BLaER1 (cell line): ENCODE data around the gene CDH23.
A peak's percentile ranks its signal among the peaks of the same experiment; 100 is the strongest.

ENCODE experiments used
- H3K27ac ChIP-seq: shearing (Covaris generic); formaldehyde crosslinking; 2 replicates; pipeline ENCODE4 v1.8.1; 2022
- H3K27me3 ChIP-seq: shearing (Covaris generic); formaldehyde crosslinking; 2 replicates; pipeline ENCODE4 v1.8.1; 2022
- H3K36me3 ChIP-seq: shearing (Covaris generic); formaldehyde crosslinking; 2 replicates; pipeline ENCODE4 v1.8.1; 2022
- H3K4me1 ChIP-seq: shearing (Covaris generic); formaldehyde crosslinking; 2 replicates; pipeline ENCODE4 v1.8.1; 2022
- H3K4me2 ChIP-seq: shearing (Covaris generic); formaldehyde crosslinking; 2 replicates; pipeline ENCODE4 v1.8.1; 2022
- H3K4me3 ChIP-seq: shearing (Covaris generic); formaldehyde crosslinking; 2 replicates; pipeline ENCODE4 v1.8.1; 2022
- H3K9ac ChIP-seq: shearing (Covaris generic); formaldehyde crosslinking; 2 replicates; pipeline ENCODE4 v1.8.1; 2022
- H3K9me3 ChIP-seq: shearing (Covaris generic); formaldehyde crosslinking; 2 replicates; pipeline ENCODE4 v1.8.1; 2022
- H4K20me1 ChIP-seq: shearing (Covaris generic); formaldehyde crosslinking; 2 replicates; pipeline ENCODE4 v1.8.1; 2022
- Cebpa-rat ChIP-seq: shearing (Covaris generic); IDR thresholded peaks from 2 replicates; pipeline ENCODE4 v1.8.1; 2022

The CDH23 gene

DNA sequence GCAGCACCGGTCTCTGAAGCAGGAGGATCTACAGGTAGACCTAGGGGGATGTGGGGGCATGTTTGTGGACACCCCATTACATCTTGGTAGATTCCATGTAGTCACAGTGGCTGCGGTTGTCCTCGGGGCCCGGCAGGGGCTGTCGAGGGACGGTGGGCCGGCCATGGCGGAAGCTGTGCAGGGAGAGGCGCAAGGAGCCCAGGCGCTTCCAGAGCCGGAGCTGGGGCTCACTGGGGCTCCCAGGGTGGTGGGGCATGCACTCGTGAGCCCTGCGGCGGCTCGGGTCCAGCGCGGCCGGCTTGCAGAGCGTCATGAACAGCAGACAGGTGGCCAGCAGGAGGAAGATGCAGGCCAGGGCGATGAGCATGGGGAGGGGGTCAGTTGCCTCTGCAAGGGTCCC is 319.1 kb downstream of the CDH23 start:
- no peak overlapping the region for H3K9ac ChIP-seq
- H3K4me1 ChIP-seq, result peaks cover 81% of the 10 kb centered on the region
- 0 out of 2 replicates have a peak overlapping the region, but pooled peaks have one; percentile 95 for H3K27ac ChIP-seq

DNA sequence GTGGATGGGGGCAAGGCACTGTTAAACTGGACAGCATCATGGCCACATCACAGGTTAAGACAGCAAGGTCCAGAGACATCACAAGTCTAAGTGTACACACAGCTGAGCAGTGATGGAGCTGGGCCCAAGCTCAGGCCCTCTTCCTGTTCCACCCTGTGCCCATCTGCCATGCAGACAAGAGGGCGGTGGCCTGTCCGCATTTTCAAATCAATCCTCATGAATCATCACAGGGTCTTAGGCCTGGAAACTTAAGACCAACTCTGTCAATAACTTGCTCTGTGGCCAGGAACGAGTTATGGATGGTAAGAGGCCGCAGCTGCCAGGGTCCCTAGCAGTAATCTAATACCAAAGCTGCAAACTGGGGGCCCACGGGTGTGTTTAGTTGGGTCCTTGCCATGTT is 319.7 kb downstream of the CDH23 start:
- Histone ChIP-seq H3K4me2 (peak overlapping the region; percentile 90; the same call in 1 of the 2 replicates), H3K27me3 (no peaks in the 10 kb centered on the region), H3K4me1 (peaks cover 77% of the 10 kb centered on the region), H3K4me3 (no peak overlapping the region), H3K36me3 (no peaks in the 10 kb centered on the region), H3K9me3 (no peaks in the 10 kb centered on the region), H3K9ac (no peak overlapping the region), H3K27ac (no peak overlapping the region), H4K20me1 (no peaks in the 10 kb centered on the region)
- TF ChIP-seq Cebpa-rat, result no peak

More for the DNA sequence above, 319.1 kb downstream of the CDH23 start:
- Histone ChIP-seq H4K20me1 (no peaks in the 10 kb centered on the region), H3K27me3 (no peaks in the 10 kb centered on the region), H3K4me3 (no peak overlapping the region), H3K4me2 (peak overlapping the region; percentile 90), H3K9me3 (no peaks in the 10 kb centered on the region), H3K36me3 (no peaks in the 10 kb centered on the region)
- no peak for TF ChIP-seq Cebpa-rat

DNA sequence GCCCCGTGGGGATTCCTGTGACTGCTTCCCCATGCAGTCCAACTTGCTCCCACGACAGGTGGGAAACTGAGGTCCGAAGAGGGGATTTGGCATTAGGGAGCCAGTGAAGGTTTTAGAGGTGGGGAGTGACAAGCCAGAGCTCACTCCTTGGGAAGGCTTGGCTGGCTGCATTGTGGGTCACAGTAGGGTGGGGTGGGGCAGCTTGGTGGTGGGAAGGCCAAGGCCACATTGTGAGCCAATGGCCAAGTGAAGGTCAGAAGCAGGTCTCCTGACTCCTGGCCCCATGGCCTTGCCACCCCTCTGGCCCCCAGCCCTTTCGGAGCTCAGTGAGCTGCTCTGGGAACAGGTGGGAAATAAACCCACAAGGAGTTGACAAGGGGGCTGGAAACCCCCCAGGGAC is 320.3 kb downstream of the CDH23 start:
- Histone ChIP-seq H3K9ac (no peak overlapping the region), H3K9me3 (no peaks in the 10 kb centered on the region), H3K4me1 (peaks cover 71% of the 10 kb centered on the region), H3K36me3 (no peaks in the 10 kb centered on the region), H3K4me3 (no peak overlapping the region), H3K27me3 (no peaks in the 10 kb centered on the region), H3K27ac (no peak overlapping the region), H3K4me2 (peak overlapping the region; percentile 45), H4K20me1 (no peaks in the 10 kb centered on the region)
- no peak for TF ChIP-seq Cebpa-rat

DNA sequence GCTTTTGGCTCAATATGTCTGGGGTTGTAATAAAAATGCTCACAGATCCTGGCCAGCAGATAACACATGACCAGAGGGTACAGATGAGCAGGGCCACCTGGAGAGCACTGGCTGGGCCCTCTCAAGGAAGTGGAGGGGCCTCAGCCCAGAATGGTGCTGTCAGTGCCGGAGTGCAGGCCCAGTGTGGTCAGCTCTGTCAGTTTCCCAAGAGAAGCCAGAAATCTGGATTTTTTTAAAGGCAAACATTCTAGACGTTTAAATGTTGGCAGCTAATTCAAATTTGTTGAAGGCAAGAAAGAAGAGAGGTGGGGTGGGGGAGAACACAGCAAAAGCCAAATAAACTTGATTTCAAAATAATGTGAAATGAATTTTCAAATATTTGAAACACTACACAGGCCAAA is 320.8 kb downstream of the CDH23 start:
- Histone ChIP-seq H3K27ac (no peak overlapping the region), H3K4me2 (peak overlapping the region; percentile 45), H3K4me3 (no peak overlapping the region), H3K4me1 (peaks cover 66% of the 10 kb centered on the region), H3K9me3 (no peaks in the 10 kb centered on the region), H3K36me3 (no peaks in the 10 kb centered on the region), H4K20me1 (no peaks in the 10 kb centered on the region), H3K27me3 (no peaks in the 10 kb centered on the region), H3K9ac (no peak overlapping the region)
- no peak for TF ChIP-seq Cebpa-rat

DNA sequence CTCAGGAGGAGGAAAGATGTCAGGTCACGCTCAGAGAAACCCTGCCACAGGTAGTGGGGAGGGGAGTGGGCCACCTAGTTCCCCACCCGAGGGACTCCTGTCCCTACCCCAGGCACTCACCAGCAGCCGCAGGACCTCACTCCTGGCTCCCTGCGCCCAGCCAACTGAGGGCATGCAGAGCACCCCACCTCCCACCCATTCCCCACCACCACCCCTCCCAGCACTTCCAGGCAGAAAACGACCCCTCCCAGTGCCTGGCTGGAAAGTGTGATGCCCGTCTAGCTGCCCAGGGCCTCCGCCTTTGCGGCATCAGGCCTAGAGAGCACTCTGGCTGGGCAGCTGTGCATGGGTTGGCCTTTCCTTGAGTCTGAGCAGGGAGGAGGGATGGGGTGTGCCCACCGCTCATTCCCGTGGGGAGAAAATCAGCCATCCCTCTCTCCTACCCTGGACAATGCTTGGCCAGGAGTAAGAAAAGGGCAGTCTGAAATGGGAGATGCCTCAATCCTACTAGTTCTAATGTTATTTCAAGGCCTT is 321.5 kb downstream of the CDH23 start:
- TF ChIP-seq Cebpa-rat, result no peak
- no peak overlapping the region for H3K9ac ChIP-seq
- no peaks in the 10 kb centered on the region for H3K36me3 ChIP-seq

DNA sequence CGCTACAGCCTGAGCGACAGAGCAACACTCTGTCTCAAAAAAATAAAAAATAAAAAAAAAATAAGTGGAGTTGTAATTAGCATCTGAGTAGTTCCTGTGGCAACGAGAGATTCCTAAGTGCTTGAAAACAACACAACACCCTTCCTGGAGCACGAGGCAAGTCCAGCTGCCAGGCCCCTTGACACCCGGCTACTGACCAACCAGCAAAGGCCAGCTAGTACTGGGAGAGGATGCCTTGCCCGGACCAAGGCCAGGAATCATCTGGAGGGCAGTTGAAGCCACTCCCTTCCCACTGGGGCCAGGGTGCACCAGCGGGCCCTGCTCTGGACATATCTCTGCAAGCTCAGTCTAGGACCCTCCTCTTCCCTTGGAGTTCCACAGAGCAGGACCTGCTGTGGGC is 322.3 kb downstream of the CDH23 start:
- Histone ChIP-seq H4K20me1 (no peaks in the 10 kb centered on the region), H3K9ac (no peak overlapping the region), H3K27ac (no peak overlapping the region), H3K4me2 (peak overlapping the region; percentile 42; the same call in 1 of the 2 replicates), H3K36me3 (no peaks in the 10 kb centered on the region), H3K27me3 (no peaks in the 10 kb centered on the region), H3K9me3 (no peaks in the 10 kb centered on the region), H3K4me1 (peaks cover 58% of the 10 kb centered on the region), H3K4me3 (no peak overlapping the region)
- no peak for TF ChIP-seq Cebpa-rat

More for the DNA sequence above, 321.5 kb downstream of the CDH23 start:
- no peak overlapping the region for H3K27ac ChIP-seq
- no peaks in the 10 kb centered on the region for H3K27me3 ChIP-seq
- H4K20me1 ChIP-seq, result no peaks in the 10 kb centered on the region
- H3K4me1 ChIP-seq, result peaks cover 59% of the 10 kb centered on the region
- no peak overlapping the region for H3K4me3 ChIP-seq
- H3K4me2 ChIP-seq, result no peak overlapping the region
- no peaks in the 10 kb centered on the region for H3K9me3 ChIP-seq

DNA sequence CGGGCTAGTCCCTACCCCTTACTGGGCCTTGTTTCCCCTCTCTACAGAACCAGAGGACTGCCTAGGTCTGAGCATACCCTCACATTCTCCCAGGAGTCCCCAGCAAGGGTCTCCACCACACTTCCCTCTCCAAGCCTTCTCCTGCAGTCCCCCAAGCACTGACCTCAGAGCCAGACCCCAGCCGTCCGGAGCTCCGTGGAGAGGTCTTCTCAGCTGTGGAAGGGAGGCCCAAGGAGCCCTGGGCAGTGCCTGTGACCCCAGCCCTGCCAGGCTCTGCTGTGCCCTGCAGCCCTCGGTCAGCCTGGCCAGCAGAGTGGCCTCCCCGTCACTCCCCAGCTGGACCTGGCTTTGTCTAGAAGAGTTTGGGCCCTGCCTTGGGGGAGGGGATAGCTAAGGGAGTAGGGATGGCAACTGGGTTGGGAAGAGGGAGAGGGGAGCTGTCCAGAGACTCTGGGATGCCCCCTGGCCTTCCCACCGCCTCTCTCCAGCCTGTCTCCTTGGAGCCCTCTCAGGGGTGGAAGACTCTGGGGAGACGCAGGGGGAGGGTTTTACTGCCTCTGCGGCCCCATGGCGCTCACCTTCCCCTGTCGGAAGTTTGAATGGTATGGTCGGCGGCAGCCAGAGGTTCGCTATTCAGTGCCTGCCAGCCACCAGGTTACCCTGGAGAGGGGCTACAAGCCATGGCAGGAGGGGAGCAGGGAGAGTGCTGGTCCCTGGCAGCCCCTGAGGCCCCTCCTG is 322.9 kb downstream of the CDH23 start, which contains the start of gene C10orf105:
TSS of gene C10orf105 (minus strand) at position 315 of the 738 bp plus-strand sequence. CDS start 3,441 bp downstream, outside the sequence.
- Histone ChIP-seq H3K9me3 (no peaks in the 10 kb centered on the region), H3K9ac (no peak within 1 kb of the TSS), H3K27ac (no peak within 1 kb of the TSS), H3K4me1 (peaks cover 58% of the 10 kb centered on the region), H3K27me3 (no peaks in the 10 kb centered on the region), H3K4me3 (no peak within 1 kb of the TSS), H3K36me3 (no peaks in the 10 kb centered on the region), H4K20me1 (no peaks in the 10 kb centered on the region), H3K4me2 (peak within 1 kb of the TSS; percentile 42)
- no peak for TF ChIP-seq Cebpa-rat

DNA sequence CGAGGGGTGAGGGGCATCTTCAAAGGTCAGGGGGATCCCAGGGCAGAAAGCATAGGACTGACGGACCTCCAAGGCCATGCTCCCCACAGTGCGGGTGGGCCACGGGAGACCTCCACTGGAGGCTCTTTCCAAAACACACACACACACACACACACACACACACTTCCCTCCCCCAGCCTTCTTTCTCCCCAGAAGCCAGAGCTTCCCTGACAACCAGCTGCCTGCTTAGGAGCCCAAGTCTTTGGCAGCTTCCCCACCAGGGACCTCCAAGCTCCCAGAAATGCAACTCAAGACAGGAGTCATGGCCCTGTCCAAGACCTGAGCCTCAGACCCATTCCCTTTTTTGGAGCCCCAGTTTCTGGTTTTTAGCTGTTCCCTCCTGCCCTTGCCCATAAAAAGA is 323.6 kb downstream of the CDH23 start:
- H3K9ac ChIP-seq, result no peak overlapping the region
- no peaks in the 10 kb centered on the region for H3K27me3 ChIP-seq
- H3K27ac ChIP-seq, result no peak overlapping the region
- no peaks in the 10 kb centered on the region for H3K9me3 ChIP-seq
- H4K20me1 ChIP-seq, result no peaks in the 10 kb centered on the region
- no peaks in the 10 kb centered on the region for H3K36me3 ChIP-seq
- TF ChIP-seq Cebpa-rat, result no peak
- H3K4me1 ChIP-seq, result peaks cover 58% of the 10 kb centered on the region
- H3K4me3 ChIP-seq, result no peak overlapping the region
- peak overlapping the region; percentile 42; the same call in 1 of the 2 replicates for H3K4me2 ChIP-seq

DNA sequence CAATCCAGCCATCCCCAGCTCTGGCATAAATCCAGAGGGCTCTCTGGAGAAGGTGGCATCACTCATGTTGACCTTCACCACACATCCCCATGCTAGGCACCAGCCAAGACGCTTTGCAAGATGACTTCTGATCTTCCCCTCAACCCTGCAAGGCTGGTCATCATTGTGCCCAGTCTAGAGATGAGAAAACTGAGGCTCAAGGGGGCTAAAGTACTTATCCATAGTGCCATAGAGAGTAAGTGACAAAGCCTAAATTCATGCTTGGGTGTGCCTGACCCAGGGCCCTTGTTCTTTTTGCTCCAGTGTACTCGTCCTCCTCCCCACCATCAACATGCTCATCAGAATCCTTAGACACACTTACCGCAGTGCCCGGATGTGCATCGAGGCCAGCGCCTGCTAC is 324.6 kb downstream of the CDH23 start:
- Histone ChIP-seq H3K9ac (no peak overlapping the region), H3K9me3 (no peaks in the 10 kb centered on the region), H3K36me3 (no peaks in the 10 kb centered on the region), H3K4me1 (peaks cover 58% of the 10 kb centered on the region), H3K4me2 (no peak overlapping the region), H4K20me1 (no peaks in the 10 kb centered on the region), H3K4me3 (no peak overlapping the region), H3K27me3 (no peaks in the 10 kb centered on the region), H3K27ac (no peak overlapping the region)
- TF ChIP-seq Cebpa-rat, result no peak

DNA sequence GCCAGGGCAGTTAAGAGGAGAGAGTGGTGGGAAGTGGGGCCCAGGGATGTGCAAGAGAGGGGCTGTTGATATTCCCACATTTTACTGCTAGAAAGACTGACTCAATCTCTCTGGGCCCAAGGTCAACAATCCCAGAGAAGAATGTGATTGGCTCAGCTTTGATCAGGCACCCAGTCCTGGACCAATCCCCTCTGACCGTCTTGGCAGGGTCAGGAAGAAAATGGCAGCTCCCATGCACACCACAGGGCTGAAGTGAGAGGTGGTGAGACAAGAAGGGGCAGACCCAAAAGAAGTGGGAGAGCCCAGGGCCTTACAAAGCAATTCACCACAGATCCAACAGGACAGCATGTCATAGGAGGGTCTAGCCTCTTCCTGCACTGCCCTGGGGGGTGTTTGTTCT is 326.1 kb downstream of the CDH23 start:
- Histone ChIP-seq H3K4me3 (no peak overlapping the region), H3K27ac (no peak overlapping the region), H3K9me3 (no peaks in the 10 kb centered on the region), H3K36me3 (no peaks in the 10 kb centered on the region), H3K27me3 (no peaks in the 10 kb centered on the region), H3K4me1 (peaks cover 61% of the 10 kb centered on the region), H3K9ac (no peak overlapping the region), H4K20me1 (no peaks in the 10 kb centered on the region), H3K4me2 (no peak overlapping the region)
- no peak for TF ChIP-seq Cebpa-rat
